Measurements from ENCODE around the gene TXK. TPM values are rescaled to one million over a fixed set of nuclear protein-coding genes. Genes with fewer than 3 reads are reported as not detected.

Gene TXK
- total RNA-seq, 2 donors from 2014 or later, result 0.46 to 4.8 TPM

- 97% methylated on average over 7 of the region's 7 CpGs for WGBS
- intact Hi-C loops (cut with DNase I), result no loop called here
- Histone ChIP-seq H3K36me3 (no peaks in the 10 kb centered on the region), H3K4me1 (replicated peaks) (no peaks in the 10 kb centered on the region), H3K27ac (no peak overlapping the region), H3K27me3 (replicated peaks; ENCODE audit: insufficient read depth) (no peaks in the 10 kb centered on the region), H3K9me3 (no peaks in the 10 kb centered on the region), H3K4me3 (no peak overlapping the region)
- TF ChIP-seq CTCF (IDR thresholded peaks at IDR 0.05), result no peak
- no peak for TF ChIP-seq POLR2AphosphoS5 (IDR thresholded peaks at IDR 0.05)
- TF ChIP-seq POLR2A (IDR thresholded peaks at IDR 0.05), result no peak
- DNase-seq (ENCODE audit: low spot score), result no peak
Measured at GRCh38 chr4:48130100-48130499, 4.0 kb downstream of the TXK start.

- no peaks in the 10 kb centered on the region for H3K4me1 ChIP-seq (replicated peaks)
- DNase-seq (ENCODE audit: low spot score), result no peak
- TF ChIP-seq CTCF (IDR thresholded peaks at IDR 0.05) (no peak), POLR2AphosphoS5 (IDR thresholded peaks at IDR 0.05) (no peak), POLR2A (IDR thresholded peaks at IDR 0.05) (no peak)
Measured at GRCh38 chr4:48129307-48130014, 4.6 kb downstream of the TXK start.

DNA sequence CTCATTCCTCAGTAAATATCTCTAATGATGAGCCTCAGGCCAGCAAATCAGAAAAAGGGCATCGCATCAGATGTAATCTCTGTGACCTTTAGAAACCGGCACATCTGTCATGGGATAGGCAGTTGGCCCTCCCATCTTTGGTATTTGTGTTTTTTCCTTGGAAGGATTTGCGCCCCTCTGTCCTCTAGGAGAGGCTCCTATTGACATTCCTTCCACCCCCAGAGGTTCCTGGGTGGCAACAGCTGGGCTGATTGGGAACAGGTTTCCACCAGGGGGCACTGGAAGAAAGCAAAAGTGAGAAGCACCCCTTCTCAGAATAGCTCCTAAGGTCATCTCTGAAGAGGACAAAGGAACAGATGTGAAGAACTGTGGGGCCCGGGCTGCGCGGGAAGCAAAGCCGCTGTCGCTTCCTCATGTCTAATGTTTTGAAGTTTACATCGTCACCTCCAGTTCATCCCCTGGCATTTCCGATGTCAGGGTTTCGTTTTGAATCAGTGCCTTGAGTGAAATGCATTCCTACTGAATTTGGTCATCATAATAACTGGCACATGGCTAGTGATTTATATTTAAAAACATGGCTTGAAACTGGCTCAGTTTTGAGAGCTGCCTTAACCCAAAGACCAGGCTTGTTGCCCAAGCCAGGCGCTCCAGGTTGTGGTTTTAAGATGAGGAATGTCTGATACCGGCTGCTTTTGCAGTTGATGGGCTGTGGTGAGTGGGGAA, 6.2 kb downstream of the TXK start:
- intact Hi-C loops (cut with DNase I), result no loop called here
- no peak overlapping the region for H3K4me3 ChIP-seq
- TF ChIP-seq POLR2A (IDR thresholded peaks at IDR 0.05), result no peak
- peak; percentile 17 for TF ChIP-seq POLR2AphosphoS5 (IDR thresholded peaks at IDR 0.05)
- peak in 3 of 4 experiments; percentile 12 to 44 (median 40) for TF ChIP-seq CTCF (IDR thresholded peaks at IDR 0.05)

More at GRCh38 chr4:48129307-48130014, 4.6 kb downstream of the TXK start:
- Histone ChIP-seq H3K27ac (no peak overlapping the region), H3K27me3 (replicated peaks; ENCODE audit: insufficient read depth) (no peaks in the 10 kb centered on the region), H3K9me3 (no peaks in the 10 kb centered on the region), H3K4me3 (no peak overlapping the region), H3K36me3 (no peaks in the 10 kb centered on the region)
- intact Hi-C loops (cut with DNase I), result no loop called here
- 56% methylated on average over 9 of the region's 9 CpGs for WGBS

GRCh38 chr4:48127231-48127630, 6.8 kb downstream of the TXK start:
- Histone ChIP-seq H3K9me3 (no peaks in the 10 kb centered on the region), H3K27ac (no peak overlapping the region), H3K4me3 (no peak overlapping the region), H3K36me3 (no peaks in the 10 kb centered on the region), H3K27me3 (replicated peaks; ENCODE audit: insufficient read depth) (no peaks in the 10 kb centered on the region), H3K4me1 (replicated peaks) (no peaks in the 10 kb centered on the region)
- intact Hi-C loops (cut with DNase I), result no loop called here
- TF ChIP-seq POLR2AphosphoS5 (IDR thresholded peaks at IDR 0.05) (peak; percentile 75), CTCF (IDR thresholded peaks at IDR 0.05) (no peak)
- 38% methylated on average over 3 of the region's 3 CpGs for WGBS
- DNase-seq (ENCODE audit: low spot score), result peak; percentile 54

More for the DNA sequence above, 6.2 kb downstream of the TXK start:
- peak; percentile 48 for DNase-seq (ENCODE audit: low spot score)
- Histone ChIP-seq H3K27ac (peak overlapping the region in 1 of 2 donors; percentile 25), H3K27me3 (replicated peaks; ENCODE audit: insufficient read depth) (no peaks in the 10 kb centered on the region), H3K4me1 (replicated peaks) (no peaks in the 10 kb centered on the region), H3K36me3 (no peaks in the 10 kb centered on the region), H3K9me3 (no peaks in the 10 kb centered on the region)
- WGBS, result 24% methylated on average over 13 of the region's 13 CpGs

All from prostate gland (tissue), 2 donors.